ENCODE data around the gene SORBS1.
A peak's percentile ranks its signal among the peaks of the same experiment; 100 is the strongest.

SORBS1 gene

DNA sequence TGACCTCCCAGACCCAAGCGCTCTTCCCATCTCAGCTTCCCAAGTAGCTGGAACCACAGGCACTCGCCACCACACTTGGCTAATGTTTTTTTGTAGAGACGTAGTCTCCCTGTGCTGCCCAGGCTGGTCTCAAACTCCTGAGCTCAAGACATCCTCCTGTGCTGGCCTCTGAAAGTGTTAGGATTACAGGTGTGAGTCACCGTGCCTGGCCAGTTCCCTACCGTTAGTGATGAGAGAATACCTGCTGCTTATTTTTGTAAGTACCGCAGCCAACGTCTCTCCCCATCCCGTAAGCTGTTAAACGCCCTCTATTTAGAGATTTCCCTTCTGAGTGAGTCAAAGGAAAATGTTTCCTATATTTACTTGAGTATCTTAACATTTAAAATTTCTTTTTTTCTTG lies 231.9 kb downstream of the SORBS1 start (continued):
- TF ChIP-seq ISL1 (CRISPR knock-in tag; IDR thresholded peaks at IDR 0.05) (no peak), RARB (CRISPR knock-in tag; IDR thresholded peaks at IDR 0.05) (no peak), ZNF70 (CRISPR knock-in tag; IDR thresholded peaks at IDR 0.05) (no peak), OSR1 (CRISPR knock-in tag; IDR thresholded peaks at IDR 0.05) (no peak)

DNA sequence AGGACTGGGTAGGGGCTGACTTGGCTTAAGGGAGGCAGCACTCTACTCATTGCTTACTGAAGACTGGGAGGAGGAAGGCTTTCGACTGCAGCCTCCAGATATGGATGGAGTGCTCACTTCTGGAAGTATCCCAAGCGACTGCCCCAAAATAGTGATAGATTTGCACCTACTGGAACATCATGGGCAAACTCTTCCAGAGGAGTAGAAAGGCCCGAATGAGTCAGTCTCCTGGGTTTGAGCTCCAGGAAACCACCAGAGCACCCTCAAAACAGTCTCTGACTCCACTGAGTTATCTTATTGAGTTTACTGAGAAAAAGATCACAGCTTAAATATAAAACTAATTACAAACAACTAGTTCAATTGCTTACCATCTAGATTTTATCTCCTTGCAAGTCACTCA lies 233.2 kb downstream of the SORBS1 start:
- TF ChIP-seq RARB (CRISPR knock-in tag; IDR thresholded peaks at IDR 0.05) = no peak
- no peak for TF ChIP-seq SNAI2 (CRISPR knock-in tag; IDR thresholded peaks at IDR 0.05)
- no peak for TF ChIP-seq ISL1 (CRISPR knock-in tag; IDR thresholded peaks at IDR 0.05)
- TF ChIP-seq, protein P1, sequence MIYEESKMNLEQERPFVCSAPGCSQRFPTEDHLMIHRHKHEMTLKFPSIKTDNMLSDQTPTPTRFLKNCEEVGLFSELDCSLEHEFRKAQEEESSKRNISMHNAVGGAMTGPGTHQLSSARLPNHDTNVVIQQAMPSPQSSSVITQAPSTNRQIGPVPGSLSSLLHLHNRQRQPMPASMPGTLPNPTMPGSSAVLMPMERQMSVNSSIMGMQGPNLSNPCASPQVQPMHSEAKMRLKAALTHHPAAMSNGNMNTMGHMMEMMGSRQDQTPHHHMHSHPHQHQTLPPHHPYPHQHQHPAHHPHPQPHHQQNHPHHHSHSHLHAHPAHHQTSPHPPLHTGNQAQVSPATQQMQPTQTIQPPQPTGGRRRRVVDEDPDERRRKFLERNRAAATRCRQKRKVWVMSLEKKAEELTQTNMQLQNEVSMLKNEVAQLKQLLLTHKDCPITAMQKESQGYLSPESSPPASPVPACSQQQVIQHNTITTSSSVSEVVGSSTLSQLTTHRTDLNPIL (CRISPR knock-in tag; IDR thresholded peaks at IDR 0.05; ENCODE audit: low read depth) = no peak
- no peak for TF ChIP-seq OSR1 (CRISPR knock-in tag; IDR thresholded peaks at IDR 0.05)
- no peak for TF ChIP-seq GLIS3 (CRISPR knock-in tag; IDR thresholded peaks at IDR 0.05)
- no peak for TF ChIP-seq ZFP30 (CRISPR knock-in tag; IDR thresholded peaks at IDR 0.05)
- no peak for TF ChIP-seq PPARA (CRISPR knock-in tag; IDR thresholded peaks at IDR 0.05; ENCODE audit: borderline replicate concordance)
- TF ChIP-seq ZFP3 (CRISPR knock-in tag; IDR thresholded peaks at IDR 0.05) = no peak
- no peak for TF ChIP-seq TCF4 (CRISPR knock-in tag; IDR thresholded peaks at IDR 0.05; ENCODE audit: borderline replicate concordance)
- TF ChIP-seq ZNF70 (CRISPR knock-in tag; IDR thresholded peaks at IDR 0.05) = no peak
- TF ChIP-seq, protein P2, sequence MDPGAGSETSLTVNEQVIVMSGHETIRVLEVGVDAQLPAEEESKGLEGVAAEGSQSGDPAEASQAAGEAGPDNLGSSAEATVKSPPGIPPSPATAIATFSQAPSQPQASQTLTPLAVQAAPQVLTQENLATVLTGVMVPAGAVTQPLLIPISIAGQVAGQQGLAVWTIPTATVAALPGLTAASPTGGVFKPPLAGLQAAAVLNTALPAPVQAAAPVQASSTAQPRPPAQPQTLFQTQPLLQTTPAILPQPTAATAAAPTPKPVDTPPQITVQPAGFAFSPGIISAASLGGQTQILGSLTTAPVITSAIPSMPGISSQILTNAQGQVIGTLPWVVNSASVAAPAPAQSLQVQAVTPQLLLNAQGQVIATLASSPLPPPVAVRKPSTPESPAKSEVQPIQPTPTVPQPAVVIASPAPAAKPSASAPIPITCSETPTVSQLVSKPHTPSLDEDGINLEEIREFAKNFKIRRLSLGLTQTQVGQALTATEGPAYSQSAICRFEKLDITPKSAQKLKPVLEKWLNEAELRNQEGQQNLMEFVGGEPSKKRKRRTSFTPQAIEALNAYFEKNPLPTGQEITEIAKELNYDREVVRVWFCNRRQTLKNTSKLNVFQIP (CRISPR knock-in tag; IDR thresholded peaks at IDR 0.05; ENCODE audit: borderline replicate concordance, low read depth) = no peak
- TF ChIP-seq, protein P3, sequence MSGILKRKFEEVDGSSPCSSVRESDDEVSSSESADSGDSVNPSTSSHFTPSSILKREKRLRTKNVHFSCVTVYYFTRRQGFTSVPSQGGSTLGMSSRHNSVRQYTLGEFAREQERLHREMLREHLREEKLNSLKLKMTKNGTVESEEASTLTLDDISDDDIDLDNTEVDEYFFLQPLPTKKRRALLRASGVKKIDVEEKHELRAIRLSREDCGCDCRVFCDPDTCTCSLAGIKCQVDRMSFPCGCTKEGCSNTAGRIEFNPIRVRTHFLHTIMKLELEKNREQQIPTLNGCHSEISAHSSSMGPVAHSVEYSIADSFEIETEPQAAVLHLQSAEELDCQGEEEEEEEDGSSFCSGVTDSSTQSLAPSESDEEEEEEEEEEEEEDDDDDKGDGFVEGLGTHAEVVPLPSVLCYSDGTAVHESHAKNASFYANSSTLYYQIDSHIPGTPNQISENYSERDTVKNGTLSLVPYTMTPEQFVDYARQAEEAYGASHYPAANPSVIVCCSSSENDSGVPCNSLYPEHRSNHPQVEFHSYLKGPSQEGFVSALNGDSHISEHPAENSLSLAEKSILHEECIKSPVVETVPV (CRISPR knock-in tag; IDR thresholded peaks at IDR 0.05) = no peak
- TF ChIP-seq ZNF565 (CRISPR knock-in tag; conservative IDR thresholded peaks at IDR 0.05; ENCODE audit: low read depth) = no peak
- TF ChIP-seq ESRRG (CRISPR knock-in tag; IDR thresholded peaks at IDR 0.05) = no peak
- TF ChIP-seq, protein P4, sequence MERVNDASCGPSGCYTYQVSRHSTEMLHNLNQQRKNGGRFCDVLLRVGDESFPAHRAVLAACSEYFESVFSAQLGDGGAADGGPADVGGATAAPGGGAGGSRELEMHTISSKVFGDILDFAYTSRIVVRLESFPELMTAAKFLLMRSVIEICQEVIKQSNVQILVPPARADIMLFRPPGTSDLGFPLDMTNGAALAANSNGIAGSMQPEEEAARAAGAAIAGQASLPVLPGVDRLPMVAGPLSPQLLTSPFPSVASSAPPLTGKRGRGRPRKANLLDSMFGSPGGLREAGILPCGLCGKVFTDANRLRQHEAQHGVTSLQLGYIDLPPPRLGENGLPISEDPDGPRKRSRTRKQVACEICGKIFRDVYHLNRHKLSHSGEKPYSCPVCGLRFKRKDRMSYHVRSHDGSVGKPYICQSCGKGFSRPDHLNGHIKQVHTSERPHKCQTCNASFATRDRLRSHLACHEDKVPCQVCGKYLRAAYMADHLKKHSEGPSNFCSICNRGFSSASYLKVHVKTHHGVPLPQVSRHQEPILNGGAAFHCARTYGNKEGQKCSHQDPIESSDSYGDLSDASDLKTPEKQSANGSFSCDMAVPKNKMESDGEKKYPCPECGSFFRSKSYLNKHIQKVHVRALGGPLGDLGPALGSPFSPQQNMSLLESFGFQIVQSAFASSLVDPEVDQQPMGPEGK (CRISPR knock-in tag; IDR thresholded peaks at IDR 0.05; ENCODE audit: borderline replicate concordance) = no peak
- TF ChIP-seq, protein P5, sequence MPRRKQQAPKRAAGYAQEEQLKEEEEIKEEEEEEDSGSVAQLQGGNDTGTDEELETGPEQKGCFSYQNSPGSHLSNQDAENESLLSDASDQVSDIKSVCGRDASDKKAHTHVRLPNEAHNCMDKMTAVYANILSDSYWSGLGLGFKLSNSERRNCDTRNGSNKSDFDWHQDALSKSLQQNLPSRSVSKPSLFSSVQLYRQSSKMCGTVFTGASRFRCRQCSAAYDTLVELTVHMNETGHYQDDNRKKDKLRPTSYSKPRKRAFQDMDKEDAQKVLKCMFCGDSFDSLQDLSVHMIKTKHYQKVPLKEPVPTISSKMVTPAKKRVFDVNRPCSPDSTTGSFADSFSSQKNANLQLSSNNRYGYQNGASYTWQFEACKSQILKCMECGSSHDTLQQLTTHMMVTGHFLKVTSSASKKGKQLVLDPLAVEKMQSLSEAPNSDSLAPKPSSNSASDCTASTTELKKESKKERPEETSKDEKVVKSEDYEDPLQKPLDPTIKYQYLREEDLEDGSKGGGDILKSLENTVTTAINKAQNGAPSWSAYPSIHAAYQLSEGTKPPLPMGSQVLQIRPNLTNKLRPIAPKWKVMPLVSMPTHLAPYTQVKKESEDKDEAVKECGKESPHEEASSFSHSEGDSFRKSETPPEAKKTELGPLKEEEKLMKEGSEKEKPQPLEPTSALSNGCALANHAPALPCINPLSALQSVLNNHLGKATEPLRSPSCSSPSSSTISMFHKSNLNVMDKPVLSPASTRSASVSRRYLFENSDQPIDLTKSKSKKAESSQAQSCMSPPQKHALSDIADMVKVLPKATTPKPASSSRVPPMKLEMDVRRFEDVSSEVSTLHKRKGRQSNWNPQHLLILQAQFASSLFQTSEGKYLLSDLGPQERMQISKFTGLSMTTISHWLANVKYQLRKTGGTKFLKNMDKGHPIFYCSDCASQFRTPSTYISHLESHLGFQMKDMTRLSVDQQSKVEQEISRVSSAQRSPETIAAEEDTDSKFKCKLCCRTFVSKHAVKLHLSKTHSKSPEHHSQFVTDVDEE (CRISPR knock-in tag; IDR thresholded peaks at IDR 0.05) = no peak
- no peak for ATAC-seq

DNA sequence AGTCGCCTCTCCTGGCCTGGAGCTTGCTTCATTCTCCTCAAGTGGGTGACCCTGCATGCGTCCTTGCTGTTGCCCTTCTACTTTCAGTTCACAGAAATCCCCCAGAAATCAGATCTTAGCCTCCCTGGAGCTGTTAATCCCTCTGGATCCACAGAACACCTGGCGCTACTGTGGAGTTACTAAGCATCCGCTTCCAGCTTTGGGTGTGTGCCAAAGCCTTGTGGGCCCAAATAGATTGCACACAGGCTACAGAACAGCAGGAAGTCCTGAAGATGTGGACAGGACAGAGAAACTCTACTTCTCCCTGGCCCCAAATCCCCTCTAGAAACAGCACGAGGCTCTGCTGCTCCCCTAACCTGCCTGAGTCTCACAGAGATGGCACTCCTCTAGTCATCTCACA lies 233.8 kb downstream of the SORBS1 start:
- ATAC-seq = peak; percentile 79
- TF ChIP-seq TOX (CRISPR knock-in tag; IDR thresholded peaks at IDR 0.05; ENCODE audit: borderline replicate concordance) (no peak), SNAI2 (CRISPR knock-in tag; IDR thresholded peaks at IDR 0.05) (no peak), GLIS3 (CRISPR knock-in tag; IDR thresholded peaks at IDR 0.05) (no peak), ZC3H10 (CRISPR knock-in tag; IDR thresholded peaks at IDR 0.05) (no peak), RARB (CRISPR knock-in tag; IDR thresholded peaks at IDR 0.05) (no peak), ZFP30 (CRISPR knock-in tag; IDR thresholded peaks at IDR 0.05) (no peak), ZNF8 (CRISPR knock-in tag; IDR thresholded peaks at IDR 0.05) (no peak)
- TF ChIP-seq, protein P4 (CRISPR knock-in tag; IDR thresholded peaks at IDR 0.05; ENCODE audit: borderline replicate concordance) = no peak
- TF ChIP-seq, protein P5 (CRISPR knock-in tag; IDR thresholded peaks at IDR 0.05) = no peak
- TF ChIP-seq, protein P2 (CRISPR knock-in tag; IDR thresholded peaks at IDR 0.05; ENCODE audit: borderline replicate concordance, low read depth) = no peak

Data from SK-N-SH treated with all-trans-retinoic acid at 6 μM for 48 hours (cell line).